Mammary epithelial cell (primary cell): Measurements from ENCODE around the gene ACSL6.

ENCODE experiments used
- CTCF ChIP-seq, 2 donors: IDR thresholded peaks in 1 of 2; conservative IDR thresholded peaks in 1 of 2; 2 replicates each; pipeline ENCODE4 v1.5.1; 2011 to 2012; ENCODE audit warnings: inconsistent platforms in 2 of 2, low read length in 2 of 2, mild to moderate bottlenecking in 2 of 2, control low read depth in 1 of 2, low read depth in 1 of 2; ENCODE audit not compliant: insufficient read depth in 1 of 2; ENCODE audit errors: extremely low read depth in 1 of 2
- EZH2 ChIP-seq: IDR thresholded peaks from 2 replicates; pipeline ENCODE4 v1.6.1; 2012; ENCODE audit warnings: low read length, inconsistent platforms, borderline replicate concordance

GRCh38 chr5:132002757-132003156 is 8.7 kb downstream of the ACSL6 start:
- TF ChIP-seq CTCF (conservative IDR thresholded peaks at IDR 0.05 in 1 of 2, IDR thresholded peaks at IDR 0.05 in 1 of 2; ENCODE audit: extremely low read depth in 1 of 2, insufficient read depth in 1 of 2, low read depth in 1 of 2, low read length in 2 of 2) (no peak), EZH2 (no peak)
